ENCODE results near the gene PFDN5. TPM values are rescaled to one million over a fixed set of nuclear protein-coding genes. Genes with fewer than 3 reads are reported as not detected.

The PFDN5 gene
- total RNA-seq, 3 donors from 2014 or later (not counting 1 experiment from before 2014, with no cell fraction given) = 365 to 450 (median 439) TPM

GRCh38 chr12:53344824-53345485 is 49.6 kb downstream of the PFDN5 start:
- DNase-seq (peak; percentile 65 to 85), ATAC-seq (peak; percentile 88 to 91 (median 91))
- Histone ChIP-seq H3K27me3 (ENCODE audit: control insufficient read depth, insufficient read depth, low read length) (no peaks in the 10 kb centered on the region), H3K27ac (ENCODE audit: low read length) (peak overlapping the region; percentile 43), H3K4me1 (ENCODE audit: control insufficient read depth, insufficient read depth, low read length) (peaks cover 14% of the 10 kb centered on the region), H3K9me3 (ENCODE audit: control insufficient read depth, insufficient read depth, low read length) (no peaks in the 10 kb centered on the region), H3K4me3 (ENCODE audit: low read length) (peak overlapping the region; percentile 57), H3K36me3 (ENCODE audit: control insufficient read depth, insufficient read depth, low read length) (no peaks in the 10 kb centered on the region)
- no peaks in the 10 kb centered on the region for H3K36me3 Mint-ChIP-seq
- H3K27me3 Mint-ChIP-seq (ENCODE audit: low read depth in 2 of 2) = peaks cover 0 to 4% of the 10 kb centered on the region in 2 donors
- peak; percentile 68 for TF ChIP-seq CTCF (IDR thresholded peaks at IDR 0.05)
- H3K9me3 Mint-ChIP-seq = no peaks in the 10 kb centered on the region
- H3K4me1 Mint-ChIP-seq = peaks cover 11 to 19% of the 10 kb centered on the region in 2 donors
- H3K4me3 Mint-ChIP-seq = peak overlapping the region; percentile 99
- intact Hi-C loops (cut with micrococcal nuclease) = loop anchor here (1.0 to 10.0 kb wide), 3 partner anchors 21 to 280 kb away; no protein-coding TSS in a partner anchor
- under 1% methylated on average over 50 of the region's 50 CpGs for WGBS (ENCODE audit: insufficient coverage)
- peak overlapping the region; percentile 73 to 84 for H3K27ac Mint-ChIP-seq

GRCh38 chr12:53345486-53346188 is 50.3 kb downstream of the PFDN5 start:
- ATAC-seq (no peak), DNase-seq (no peak)
- Histone ChIP-seq H3K4me1 (ENCODE audit: control insufficient read depth, insufficient read depth, low read length) (peaks cover 14% of the 10 kb centered on the region), H3K27me3 (ENCODE audit: control insufficient read depth, insufficient read depth, low read length) (no peaks in the 10 kb centered on the region), H3K4me3 (ENCODE audit: low read length) (peak overlapping the region; percentile 57), H3K9me3 (ENCODE audit: control insufficient read depth, insufficient read depth, low read length) (no peaks in the 10 kb centered on the region), H3K27ac (ENCODE audit: low read length) (no peak overlapping the region), H3K36me3 (ENCODE audit: control insufficient read depth, insufficient read depth, low read length) (no peaks in the 10 kb centered on the region)
- Mint-ChIP-seq H3K4me1 (peaks cover 11 to 19% of the 10 kb centered on the region in 2 donors), H3K27ac (peak overlapping the region; percentile 73 to 84), H3K27me3 (ENCODE audit: low read depth in 2 of 2) (peaks cover 0 to 1% of the 10 kb centered on the region in 2 donors), H3K36me3 (no peaks in the 10 kb centered on the region), H3K4me3 (peak overlapping the region; percentile 99), H3K9me3 (no peaks in the 10 kb centered on the region)
- intact Hi-C loops (cut with micrococcal nuclease) = loop anchor here (1.0 to 10.0 kb wide), 3 partner anchors 21 to 281 kb away; no protein-coding TSS in a partner anchor
- WGBS (ENCODE audit: insufficient coverage) = 43% methylated on average over 4 of the region's 10 CpGs
- TF ChIP-seq CTCF (IDR thresholded peaks at IDR 0.05) = no peak

- H3K4me1 ChIP-seq (ENCODE audit: control insufficient read depth, insufficient read depth, low read length) = peaks cover 14% of the 10 kb centered on the region
- WGBS (ENCODE audit: insufficient coverage) = 96% methylated on average over 1 of the region's 1 CpG
- ATAC-seq (no peak), DNase-seq (no peak)
- intact Hi-C loops (cut with micrococcal nuclease) = loop anchor here (10.0 kb wide), 1 partner anchor 282 kb away; no protein-coding TSS in a partner anchor
- no peaks in the 10 kb centered on the region for H3K36me3 ChIP-seq (ENCODE audit: control insufficient read depth, insufficient read depth, low read length)
- H3K27ac ChIP-seq (ENCODE audit: low read length) = no peak overlapping the region
- H3K4me3 ChIP-seq (ENCODE audit: low read length) = no peak overlapping the region
- TF ChIP-seq CTCF (IDR thresholded peaks at IDR 0.05) = no peak
- no peaks in the 10 kb centered on the region for H3K27me3 ChIP-seq (ENCODE audit: control insufficient read depth, insufficient read depth, low read length)
- no peaks in the 10 kb centered on the region for H3K9me3 Mint-ChIP-seq
- H3K4me1 Mint-ChIP-seq = peaks cover 11 to 19% of the 10 kb centered on the region in 2 donors
- no peaks in the 10 kb centered on the region for H3K27me3 Mint-ChIP-seq (ENCODE audit: low read depth in 2 of 2)
- H3K27ac Mint-ChIP-seq = no peak overlapping the region
- no peaks in the 10 kb centered on the region for H3K9me3 ChIP-seq (ENCODE audit: control insufficient read depth, insufficient read depth, low read length)
- no peaks in the 10 kb centered on the region for H3K36me3 Mint-ChIP-seq
- H3K4me3 Mint-ChIP-seq = peak overlapping the region; percentile 57
Measured at GRCh38 chr12:53346491-53346890, 51.1 kb downstream of the PFDN5 start.

Data from natural killer cell (primary cell).